Astrocyte of the spinal cord (primary cell): ENCODE measurements around the gene EME1.

Experiments used
- DNase-seq: peaks from one replicate; pipeline ENCODE4 v3.0.0; 2011; ENCODE audit warnings: low read depth, low spot score
- H3K4me3 ChIP-seq: 2 replicates; pipeline ENCODE4 v1.5.1; 2011; ENCODE audit warnings: low read depth, mild to moderate bottlenecking, low read length, moderate library complexity
- in situ Hi-C: cut with HindIII; loops from 2 replicates; pipeline ENCODE4 v1.10.0; 2017; ENCODE audit warnings: low sequenced_read_pairs
- TF ChIP-seq, protein P1 (sequence below): IDR thresholded peaks from 2 replicates; pipeline ENCODE4 v1.5.1; 2012; ENCODE audit warnings: low read depth, mild to moderate bottlenecking, low read length, inconsistent platforms

The EME1 gene

DNA sequence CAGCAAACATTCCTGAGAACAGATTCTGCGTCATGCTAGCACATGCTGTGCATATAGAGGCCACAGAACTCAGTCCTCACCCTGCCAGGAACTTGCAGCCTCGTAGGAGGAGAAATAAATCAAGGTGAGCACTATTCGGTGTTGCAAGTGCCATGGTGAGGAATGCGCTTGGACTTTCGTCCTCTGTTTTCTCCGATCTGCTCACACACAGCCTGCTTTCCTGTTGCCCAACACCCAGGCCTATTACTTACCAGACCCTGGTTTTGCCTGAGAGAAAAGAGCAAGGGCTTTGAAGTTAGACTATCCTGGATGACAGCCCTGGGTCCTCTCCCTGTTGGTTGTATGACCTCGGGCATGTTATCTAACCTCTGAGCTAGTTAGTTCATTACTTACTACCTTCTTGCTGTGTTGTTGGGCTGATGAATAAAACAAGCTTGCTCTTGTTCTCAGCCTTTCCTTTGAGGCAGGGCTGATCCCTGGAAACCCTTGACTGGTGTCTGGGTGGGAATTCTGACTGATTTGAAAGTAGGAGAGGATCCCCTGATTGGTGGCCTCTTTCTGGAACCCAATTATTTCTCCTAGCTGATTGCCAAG, 55.9 kb downstream of the EME1 start:
- no peak for DNase-seq
- H3K4me3 ChIP-seq = no peak overlapping the region
- TF ChIP-seq, protein P1, sequence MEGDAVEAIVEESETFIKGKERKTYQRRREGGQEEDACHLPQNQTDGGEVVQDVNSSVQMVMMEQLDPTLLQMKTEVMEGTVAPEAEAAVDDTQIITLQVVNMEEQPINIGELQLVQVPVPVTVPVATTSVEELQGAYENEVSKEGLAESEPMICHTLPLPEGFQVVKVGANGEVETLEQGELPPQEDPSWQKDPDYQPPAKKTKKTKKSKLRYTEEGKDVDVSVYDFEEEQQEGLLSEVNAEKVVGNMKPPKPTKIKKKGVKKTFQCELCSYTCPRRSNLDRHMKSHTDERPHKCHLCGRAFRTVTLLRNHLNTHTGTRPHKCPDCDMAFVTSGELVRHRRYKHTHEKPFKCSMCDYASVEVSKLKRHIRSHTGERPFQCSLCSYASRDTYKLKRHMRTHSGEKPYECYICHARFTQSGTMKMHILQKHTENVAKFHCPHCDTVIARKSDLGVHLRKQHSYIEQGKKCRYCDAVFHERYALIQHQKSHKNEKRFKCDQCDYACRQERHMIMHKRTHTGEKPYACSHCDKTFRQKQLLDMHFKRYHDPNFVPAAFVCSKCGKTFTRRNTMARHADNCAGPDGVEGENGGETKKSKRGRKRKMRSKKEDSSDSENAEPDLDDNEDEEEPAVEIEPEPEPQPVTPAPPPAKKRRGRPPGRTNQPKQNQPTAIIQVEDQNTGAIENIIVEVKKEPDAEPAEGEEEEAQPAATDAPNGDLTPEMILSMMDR = no peak
- in situ Hi-C loops = no loop called here

DNA sequence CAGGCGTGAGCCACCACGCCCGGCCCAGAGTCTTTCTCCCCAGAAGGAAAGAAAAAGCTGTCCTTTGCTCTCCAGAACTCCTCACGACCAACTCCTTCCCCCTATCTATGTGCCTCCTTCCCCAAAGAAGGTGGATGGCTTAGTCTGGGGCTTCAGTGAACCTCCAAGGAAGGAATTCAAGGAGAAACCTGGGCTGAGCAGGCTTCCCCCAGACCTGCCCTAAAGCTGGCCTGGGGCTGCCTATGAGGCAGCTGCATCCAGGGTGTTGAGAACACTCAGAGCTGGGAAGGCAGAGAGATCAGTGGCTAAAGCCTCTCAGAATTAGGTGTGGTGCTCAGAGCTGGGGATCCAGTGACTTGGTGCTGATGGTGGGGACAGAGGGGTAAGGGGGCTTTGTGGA, 56.8 kb downstream of the EME1 start:
- in situ Hi-C loops = no loop called here
- DNase-seq = no peak
- no peak overlapping the region for H3K4me3 ChIP-seq
- TF ChIP-seq, protein P1 = no peak
